ENCODE results near the gene IGSF23.
"Not testable (repeated sequence)": the region's sequence is repeated elsewhere in the genome, so short reads cannot be mapped to it uniquely, and the experiment has no call there.

The IGSF23 gene

GRCh38 chr19:44592451-44592890, 20.9 kb upstream of the IGSF23 start:
- no peak overlapping the region for H3K9ac ChIP-seq
- no peaks in the 10 kb centered on the region for H3K9me3 ChIP-seq (ENCODE audit: control insufficient read depth, low read length)
- H3K36me3 ChIP-seq (ENCODE audit: control insufficient read depth, insufficient read depth, low read length), result no peaks in the 10 kb centered on the region
- TF ChIP-seq CTCF (IDR thresholded peaks at IDR 0.05), result no peak
- H2AFZ ChIP-seq, result no peak overlapping the region
- no peak overlapping the region for H3K4me3 ChIP-seq (ENCODE audit: low read depth, low read length)
- no peaks in the 10 kb centered on the region for H3K4me1 ChIP-seq
- H3K79me2 ChIP-seq, result no peaks in the 10 kb centered on the region
- H3K27ac ChIP-seq, result no peak overlapping the region
- H3K27me3 ChIP-seq (ENCODE audit: control insufficient read depth, insufficient read depth, low read length), result no peaks in the 10 kb centered on the region
- no peak overlapping the region for H3K4me2 ChIP-seq (ENCODE audit: low read length)

DNA sequence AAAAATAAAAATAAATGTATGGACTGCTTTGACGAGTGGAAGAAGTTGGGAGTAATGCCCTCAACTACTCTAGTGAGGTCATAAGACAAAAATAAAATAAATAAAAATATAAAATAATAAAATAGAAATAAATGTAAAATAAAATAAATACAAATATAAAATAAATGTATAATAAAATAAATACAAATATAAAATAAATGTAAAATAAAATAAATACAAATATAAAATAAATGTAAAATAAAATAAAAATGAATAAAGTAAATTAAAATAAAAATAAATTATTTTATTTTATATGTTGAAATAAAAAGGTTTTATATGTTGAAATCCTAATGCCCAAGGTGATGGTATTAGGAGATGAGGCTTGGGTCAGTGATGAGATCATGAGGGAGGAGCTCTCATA, 20.1 kb upstream of the IGSF23 start:
- TF ChIP-seq CTCF (IDR thresholded peaks at IDR 0.05), result no peak
- no peak overlapping the region for H2AFZ ChIP-seq
- H3K4me1 ChIP-seq, result no peaks in the 10 kb centered on the region
- no peaks in the 10 kb centered on the region for H3K27me3 ChIP-seq (ENCODE audit: control insufficient read depth, insufficient read depth, low read length)
- no peaks in the 10 kb centered on the region for H3K36me3 ChIP-seq (ENCODE audit: control insufficient read depth, insufficient read depth, low read length)
- H3K79me2 ChIP-seq, result no peaks in the 10 kb centered on the region
- H3K4me2 ChIP-seq (ENCODE audit: low read length), result no peak overlapping the region
- H3K9me3 ChIP-seq (ENCODE audit: control insufficient read depth, low read length), result no peaks in the 10 kb centered on the region
- no peak overlapping the region for H3K4me3 ChIP-seq (ENCODE audit: low read depth, low read length)
- H3K9ac ChIP-seq, result no peak overlapping the region
- no peak overlapping the region for H3K27ac ChIP-seq

DNA sequence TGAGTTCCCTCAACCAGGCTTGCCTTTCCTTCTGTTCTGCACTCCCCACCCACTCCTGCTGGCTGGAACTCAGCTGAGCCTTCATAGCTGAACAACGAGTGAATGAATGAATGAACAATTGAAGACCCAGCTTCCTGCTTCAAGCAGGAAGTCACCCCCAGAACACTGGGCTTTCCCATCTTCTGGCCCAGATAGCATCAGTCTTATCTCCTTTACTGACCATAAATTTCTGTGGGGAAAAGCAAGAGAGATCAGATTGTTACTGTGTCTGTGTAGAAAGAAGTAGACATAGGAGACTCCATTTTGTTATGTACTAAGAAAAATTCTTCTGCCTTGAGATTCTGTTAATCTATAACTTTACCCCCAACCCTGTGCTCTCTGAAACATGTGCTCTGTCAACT, 19.5 kb upstream of the IGSF23 start:
- H3K27me3 ChIP-seq (ENCODE audit: control insufficient read depth, insufficient read depth, low read length); H3K79me2 ChIP-seq; H3K4me3 ChIP-seq (ENCODE audit: low read depth, low read length); H3K4me2 ChIP-seq (ENCODE audit: low read length); H2AFZ ChIP-seq; H3K9ac ChIP-seq; H3K4me1 ChIP-seq; H3K36me3 ChIP-seq (ENCODE audit: control insufficient read depth, insufficient read depth, low read length); H3K27ac ChIP-seq; H3K9me3 ChIP-seq (ENCODE audit: control insufficient read depth, low read length): not testable (repeated sequence)

- H3K4me3 ChIP-seq (ENCODE audit: low read depth, low read length), result no peak overlapping the region
- no peaks in the 10 kb centered on the region for H3K27me3 ChIP-seq (ENCODE audit: control insufficient read depth, insufficient read depth, low read length)
- H3K27ac ChIP-seq, result no peak overlapping the region
- H3K79me2 ChIP-seq, result no peaks in the 10 kb centered on the region
- H3K9me3 ChIP-seq (ENCODE audit: control insufficient read depth, low read length), result no peaks in the 10 kb centered on the region
- no peaks in the 10 kb centered on the region for H3K36me3 ChIP-seq (ENCODE audit: control insufficient read depth, insufficient read depth, low read length)
- H3K4me1 ChIP-seq, result no peaks in the 10 kb centered on the region
- H3K4me2 ChIP-seq (ENCODE audit: low read length), result no peak overlapping the region
- no peak overlapping the region for H3K9ac ChIP-seq
- no peak overlapping the region for H2AFZ ChIP-seq
- TF ChIP-seq CTCF (IDR thresholded peaks at IDR 0.05), result no peak
Observed at GRCh38 chr19:44596428-44597130, 16.8 kb upstream of the IGSF23 start.

DNA sequence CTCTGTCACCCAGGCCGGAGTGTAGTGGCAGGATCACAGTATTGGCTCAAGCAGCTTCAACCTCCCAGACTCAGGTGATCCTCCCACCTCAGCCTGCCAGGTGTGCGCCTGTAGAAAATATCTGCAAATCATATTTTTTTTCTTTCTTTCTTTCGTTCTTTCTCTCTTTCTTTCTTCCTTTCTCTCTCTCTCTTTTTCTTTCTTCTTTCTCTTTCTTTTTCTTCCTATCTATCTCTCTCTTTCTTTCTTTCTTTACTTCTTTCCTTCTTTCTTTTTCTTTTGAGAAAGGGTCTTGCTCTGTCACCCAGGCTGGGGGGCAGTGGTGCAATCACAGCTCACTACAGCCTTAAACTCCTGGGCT, 16.3 kb upstream of the IGSF23 start:
- Histone ChIP-seq H3K27me3 (ENCODE audit: control insufficient read depth, insufficient read depth, low read length) (no peaks in the 10 kb centered on the region), H3K79me2 (no peaks in the 10 kb centered on the region), H3K9ac (no peak overlapping the region), H3K9me3 (ENCODE audit: control insufficient read depth, low read length) (no peaks in the 10 kb centered on the region), H3K4me2 (ENCODE audit: low read length) (no peak overlapping the region), H3K27ac (no peak overlapping the region), H2AFZ (no peak overlapping the region), H3K4me3 (ENCODE audit: low read depth, low read length) (no peak overlapping the region), H3K4me1 (no peaks in the 10 kb centered on the region), H3K36me3 (ENCODE audit: control insufficient read depth, insufficient read depth, low read length) (no peaks in the 10 kb centered on the region)
- no peak for TF ChIP-seq CTCF (IDR thresholded peaks at IDR 0.05)

Data from parathyroid adenoma (tissue), 2 donors.